NB4 (cell line): ENCODE results near the gene MCCC1.

ENCODE experiments used
- CTCF ChIP-seq: IDR thresholded peaks from one replicate; pipeline ENCODE4 v1.5.1; 2012; ENCODE audit warnings: low read depth, low read length
- MYC ChIP-seq: IDR thresholded peaks from 2 replicates; pipeline ENCODE4 v1.6.1; 2011; ENCODE audit warnings: low read depth, low read length

DNA sequence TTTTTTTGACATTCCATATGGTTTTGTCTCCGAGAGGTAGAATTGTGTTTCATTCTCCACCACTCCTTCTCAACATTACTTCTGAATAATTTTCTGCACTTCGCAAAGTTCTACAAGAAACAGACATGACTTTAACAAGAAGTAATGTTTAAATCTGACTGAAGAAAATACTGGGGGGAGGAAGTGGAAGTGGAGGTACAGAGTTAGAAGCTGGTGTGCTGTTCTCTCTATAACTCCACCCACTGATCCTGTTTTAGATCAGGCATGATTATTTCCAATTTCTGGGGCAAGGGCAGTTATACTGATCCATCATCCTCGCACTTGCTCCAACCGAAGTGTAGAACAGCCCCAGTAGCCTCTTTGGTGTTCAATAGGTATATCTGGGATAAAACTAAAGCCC, 9.2 kb upstream of the MCCC1 start:
- TF ChIP-seq CTCF (no peak), MYC (no peak)
